WTC11 (cell line): ENCODE results near the gene SYDE2. TPM values are rescaled to one million over a fixed set of nuclear protein-coding genes. Genes with fewer than 3 reads are reported as not detected.
A peak's percentile ranks its signal among the peaks of the same experiment; 100 is the strongest.
"Not testable (repeated sequence)": the region's sequence is repeated elsewhere in the genome, so short reads cannot be mapped to it uniquely, and the experiment has no call there.

Source experiments
- ATAC-seq: fragments of 200-7000 bp; cut with Tn5 transposase; 2 replicates; pipeline ENCODE4 v1.10.0; 2021; ENCODE audit warnings: mild to moderate bottlenecking, moderate library complexity
- CTCF ChIA-PET: fragments of 300-600 bp; sonication (Branson Sonifier 250); formaldehyde crosslinking; loops from one replicate; lab custom pipeline; 2021; ENCODE audit warnings: antibody characterized with exemption; lab: Charles Lee
- POLR2A ChIA-PET: fragments of 350-600 bp; sonication (Branson Sonifier 250); formaldehyde crosslinking; loops from one replicate; lab custom pipeline; 2021; ENCODE audit warnings: antibody characterized with exemption; lab: Charles Lee
- DNase-seq: peaks from one replicate; pipeline ENCODE4 v3.0.0; 2021; ENCODE audit warnings: low spot score
- H3K27ac Mint-ChIP-seq: 2 replicates; pipeline ENCODE4 v1.8.0; 2021; ENCODE audit warnings: mixed read lengths
- H3K27me3 Mint-ChIP-seq: 2 replicates; pipeline ENCODE4 v1.8.0; 2021; ENCODE audit warnings: low read depth, mild to moderate bottlenecking, moderate library complexity, mixed read lengths
- H3K36me3 Mint-ChIP-seq: 2 replicates; pipeline ENCODE4 v1.8.0; 2021; ENCODE audit warnings: mixed read lengths
- H3K4me1 Mint-ChIP-seq: 2 replicates; pipeline ENCODE4 v1.8.0; 2022; ENCODE audit warnings: mixed read lengths
- H3K4me3 Mint-ChIP-seq: 2 replicates; pipeline ENCODE4 v1.8.0; 2021; ENCODE audit warnings: mild to moderate bottlenecking, moderate library complexity, mixed read lengths
- H3K9me3 Mint-ChIP-seq: 2 replicates; pipeline ENCODE4 v1.8.0; 2021; ENCODE audit warnings: mixed read lengths
- ESRRA ChIP-seq: sonication (generic); formaldehyde crosslinking; IDR thresholded peaks from 2 replicates; pipeline ENCODE4 v1.8.1; 2022; ENCODE audit warnings: mild to moderate bottlenecking, missing genetic modification reagents, borderline replicate concordance
- GABPB1 ChIP-seq: sonication (generic); formaldehyde crosslinking; IDR thresholded peaks from 2 replicates; pipeline ENCODE4 v1.8.1; 2023; ENCODE audit warnings: mild to moderate bottlenecking, missing genetic modification reagents
- NFYB ChIP-seq: sonication (generic); formaldehyde crosslinking; conservative IDR thresholded peaks from 2 replicates; pipeline ENCODE4 v1.8.0; 2022; ENCODE audit warnings: low read depth, missing genetic modification reagents
- SOX15 ChIP-seq: fragments of 250-450 bp; sonication (Bioruptor Pico); IDR thresholded peaks from 2 replicates; pipeline ENCODE4 v1.9.0; 2021; ENCODE audit warnings: mild to moderate bottlenecking
- ZNF219 ChIP-seq: sonication (generic); formaldehyde crosslinking; IDR thresholded peaks from 2 replicates; pipeline ENCODE4 v1.8.0; 2023; ENCODE audit warnings: missing genetic modification reagents, mild to moderate bottlenecking, borderline replicate concordance
- total RNA-seq: library from RNA; stranded (reverse); gene quantifications from 3 replicates; pipeline ENCODE4 v1.2.3, GENCODE V29; 2021
- TF ChIP-seq, protein P1 (sequence below): sonication (generic); formaldehyde crosslinking; IDR thresholded peaks from 2 replicates; pipeline ENCODE4 v1.8.1; 2023; ENCODE audit warnings: mild to moderate bottlenecking, missing genetic modification reagents, borderline replicate concordance
- TF ChIP-seq, protein P2 (sequence below): sonication (generic); formaldehyde crosslinking; IDR thresholded peaks from 2 replicates; pipeline ENCODE4 v1.8.0; 2022; ENCODE audit warnings: mild to moderate bottlenecking, missing genetic modification reagents
- TF ChIP-seq, protein P3 (sequence below): sonication (generic); formaldehyde crosslinking; IDR thresholded peaks from 2 replicates; pipeline ENCODE4 v1.8.0; 2023; ENCODE audit warnings: mild to moderate bottlenecking, missing genetic modification reagents
- TF ChIP-seq, protein P4 (sequence below): sonication (generic); formaldehyde crosslinking; IDR thresholded peaks from 2 replicates; pipeline ENCODE4 v1.8.1; 2023; ENCODE audit warnings: mild to moderate bottlenecking, missing genetic modification reagents, moderate library complexity

The SYDE2 gene
- total RNA-seq, 1 experiment from 2014 or later: 13.8 TPM

DNA sequence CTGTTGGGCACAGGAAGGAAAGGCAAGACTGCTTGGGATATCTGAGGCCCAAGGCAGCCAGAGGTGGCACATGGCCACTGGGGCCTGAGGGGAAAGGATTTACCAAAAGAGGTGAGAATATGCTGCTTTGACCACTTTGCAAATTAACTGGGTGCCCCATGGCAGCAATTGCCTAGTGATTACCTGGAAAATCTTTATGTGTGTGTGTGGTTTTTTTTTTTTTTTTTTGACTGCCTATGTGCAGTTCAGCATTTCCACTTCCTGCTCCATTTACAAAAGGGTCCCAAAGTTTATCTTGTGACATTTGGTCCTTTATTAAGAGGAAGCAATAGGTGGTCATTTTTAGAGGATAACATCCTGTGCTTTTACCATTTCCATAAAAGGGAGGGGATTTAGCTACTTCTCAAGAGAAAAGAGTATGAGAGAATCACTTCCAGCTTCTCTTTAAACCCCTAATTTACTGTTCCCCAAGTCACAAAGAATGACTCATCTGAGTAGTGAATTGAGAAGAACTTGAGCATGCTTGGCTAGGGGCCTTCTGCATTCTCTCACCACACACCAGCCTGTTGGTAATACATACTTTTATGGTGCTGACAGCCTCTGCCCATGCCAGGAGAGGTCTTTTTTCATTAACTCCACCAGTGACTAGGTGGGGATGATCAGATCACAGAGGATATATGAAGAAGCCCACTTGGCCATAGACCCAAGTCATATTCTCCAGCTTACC lies 52.1 kb downstream of the SYDE2 start (continued):
- TF ChIP-seq, protein P1, sequence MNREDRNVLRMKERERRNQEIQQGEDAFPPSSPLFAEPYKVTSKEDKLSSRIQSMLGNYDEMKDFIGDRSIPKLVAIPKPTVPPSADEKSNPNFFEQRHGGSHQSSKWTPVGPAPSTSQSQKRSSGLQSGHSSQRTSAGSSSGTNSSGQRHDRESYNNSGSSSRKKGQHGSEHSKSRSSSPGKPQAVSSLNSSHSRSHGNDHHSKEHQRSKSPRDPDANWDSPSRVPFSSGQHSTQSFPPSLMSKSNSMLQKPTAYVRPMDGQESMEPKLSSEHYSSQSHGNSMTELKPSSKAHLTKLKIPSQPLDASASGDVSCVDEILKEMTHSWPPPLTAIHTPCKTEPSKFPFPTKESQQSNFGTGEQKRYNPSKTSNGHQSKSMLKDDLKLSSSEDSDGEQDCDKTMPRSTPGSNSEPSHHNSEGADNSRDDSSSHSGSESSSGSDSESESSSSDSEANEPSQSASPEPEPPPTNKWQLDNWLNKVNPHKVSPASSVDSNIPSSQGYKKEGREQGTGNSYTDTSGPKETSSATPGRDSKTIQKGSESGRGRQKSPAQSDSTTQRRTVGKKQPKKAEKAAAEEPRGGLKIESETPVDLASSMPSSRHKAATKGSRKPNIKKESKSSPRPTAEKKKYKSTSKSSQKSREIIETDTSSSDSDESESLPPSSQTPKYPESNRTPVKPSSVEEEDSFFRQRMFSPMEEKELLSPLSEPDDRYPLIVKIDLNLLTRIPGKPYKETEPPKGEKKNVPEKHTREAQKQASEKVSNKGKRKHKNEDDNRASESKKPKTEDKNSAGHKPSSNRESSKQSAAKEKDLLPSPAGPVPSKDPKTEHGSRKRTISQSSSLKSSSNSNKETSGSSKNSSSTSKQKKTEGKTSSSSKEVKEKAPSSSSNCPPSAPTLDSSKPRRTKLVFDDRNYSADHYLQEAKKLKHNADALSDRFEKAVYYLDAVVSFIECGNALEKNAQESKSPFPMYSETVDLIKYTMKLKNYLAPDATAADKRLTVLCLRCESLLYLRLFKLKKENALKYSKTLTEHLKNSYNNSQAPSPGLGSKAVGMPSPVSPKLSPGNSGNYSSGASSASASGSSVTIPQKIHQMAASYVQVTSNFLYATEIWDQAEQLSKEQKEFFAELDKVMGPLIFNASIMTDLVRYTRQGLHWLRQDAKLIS (CRISPR knock-in tag): no peak

DNA sequence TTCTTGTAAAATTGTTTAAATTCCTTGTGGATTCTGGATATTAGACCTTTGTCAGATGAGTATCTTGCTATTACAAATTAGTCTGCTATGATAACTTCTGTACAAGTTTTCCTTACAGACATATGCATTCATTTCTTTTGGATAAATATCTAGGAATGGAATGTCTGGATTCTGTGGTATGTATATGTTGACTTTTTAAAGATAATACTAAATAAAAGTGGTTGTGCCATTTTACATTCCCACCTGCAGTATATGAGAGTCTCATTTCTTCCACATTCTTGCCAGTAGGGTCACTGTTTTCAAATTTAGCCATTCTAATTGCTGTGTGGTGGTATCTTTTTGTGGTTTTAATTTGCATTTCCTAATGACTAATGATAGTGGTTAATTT lies 53.9 kb downstream of the SYDE2 start:
- CTCF ChIA-PET: interaction anchor here (1.7 kb wide), 1 partner anchor 113 kb away, joined by 4 read pairs; the partner anchor contains the start of gene C1orf52
- TF ChIP-seq NFYB (CRISPR knock-in tag) (no peak), SOX15 (CRISPR knock-in tag) (no peak), ZNF219 (no peak), ESRRA (CRISPR knock-in tag) (no peak), GABPB1 (no peak)
- TF ChIP-seq, protein P2, sequence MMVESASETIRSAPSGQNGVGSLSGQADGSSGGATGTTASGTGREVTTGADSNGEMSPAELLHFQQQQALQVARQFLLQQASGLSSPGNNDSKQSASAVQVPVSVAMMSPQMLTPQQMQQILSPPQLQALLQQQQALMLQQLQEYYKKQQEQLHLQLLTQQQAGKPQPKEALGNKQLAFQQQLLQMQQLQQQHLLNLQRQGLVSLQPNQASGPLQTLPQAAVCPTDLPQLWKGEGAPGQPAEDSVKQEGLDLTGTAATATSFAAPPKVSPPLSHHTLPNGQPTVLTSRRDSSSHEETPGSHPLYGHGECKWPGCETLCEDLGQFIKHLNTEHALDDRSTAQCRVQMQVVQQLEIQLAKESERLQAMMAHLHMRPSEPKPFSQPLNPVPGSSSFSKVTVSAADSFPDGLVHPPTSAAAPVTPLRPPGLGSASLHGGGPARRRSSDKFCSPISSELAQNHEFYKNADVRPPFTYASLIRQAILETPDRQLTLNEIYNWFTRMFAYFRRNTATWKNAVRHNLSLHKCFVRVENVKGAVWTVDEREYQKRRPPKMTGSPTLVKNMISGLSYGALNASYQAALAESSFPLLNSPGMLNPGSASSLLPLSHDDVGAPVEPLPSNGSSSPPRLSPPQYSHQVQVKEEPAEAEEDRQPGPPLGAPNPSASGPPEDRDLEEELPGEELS (CRISPR knock-in tag): no peak
- TF ChIP-seq, protein P3, sequence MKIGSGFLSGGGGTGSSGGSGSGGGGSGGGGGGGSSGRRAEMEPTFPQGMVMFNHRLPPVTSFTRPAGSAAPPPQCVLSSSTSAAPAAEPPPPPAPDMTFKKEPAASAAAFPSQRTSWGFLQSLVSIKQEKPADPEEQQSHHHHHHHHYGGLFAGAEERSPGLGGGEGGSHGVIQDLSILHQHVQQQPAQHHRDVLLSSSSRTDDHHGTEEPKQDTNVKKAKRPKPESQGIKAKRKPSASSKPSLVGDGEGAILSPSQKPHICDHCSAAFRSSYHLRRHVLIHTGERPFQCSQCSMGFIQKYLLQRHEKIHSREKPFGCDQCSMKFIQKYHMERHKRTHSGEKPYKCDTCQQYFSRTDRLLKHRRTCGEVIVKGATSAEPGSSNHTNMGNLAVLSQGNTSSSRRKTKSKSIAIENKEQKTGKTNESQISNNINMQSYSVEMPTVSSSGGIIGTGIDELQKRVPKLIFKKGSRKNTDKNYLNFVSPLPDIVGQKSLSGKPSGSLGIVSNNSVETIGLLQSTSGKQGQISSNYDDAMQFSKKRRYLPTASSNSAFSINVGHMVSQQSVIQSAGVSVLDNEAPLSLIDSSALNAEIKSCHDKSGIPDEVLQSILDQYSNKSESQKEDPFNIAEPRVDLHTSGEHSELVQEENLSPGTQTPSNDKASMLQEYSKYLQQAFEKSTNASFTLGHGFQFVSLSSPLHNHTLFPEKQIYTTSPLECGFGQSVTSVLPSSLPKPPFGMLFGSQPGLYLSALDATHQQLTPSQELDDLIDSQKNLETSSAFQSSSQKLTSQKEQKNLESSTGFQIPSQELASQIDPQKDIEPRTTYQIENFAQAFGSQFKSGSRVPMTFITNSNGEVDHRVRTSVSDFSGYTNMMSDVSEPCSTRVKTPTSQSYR (CRISPR knock-in tag): no peak
- TF ChIP-seq, protein P4, sequence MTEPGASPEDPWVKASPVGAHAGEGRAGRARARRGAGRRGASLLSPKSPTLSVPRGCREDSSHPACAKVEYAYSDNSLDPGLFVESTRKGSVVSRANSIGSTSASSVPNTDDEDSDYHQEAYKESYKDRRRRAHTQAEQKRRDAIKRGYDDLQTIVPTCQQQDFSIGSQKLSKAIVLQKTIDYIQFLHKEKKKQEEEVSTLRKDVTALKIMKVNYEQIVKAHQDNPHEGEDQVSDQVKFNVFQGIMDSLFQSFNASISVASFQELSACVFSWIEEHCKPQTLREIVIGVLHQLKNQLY (CRISPR knock-in tag): no peak
- DNase-seq: no peak
- no peaks in the 10 kb centered on the region for H3K27me3 Mint-ChIP-seq
- POLR2A ChIA-PET: no interaction called here
- H3K9me3 Mint-ChIP-seq: no peaks in the 10 kb centered on the region
- peak; percentile 29 for ATAC-seq
- H3K36me3 Mint-ChIP-seq: no peaks in the 10 kb centered on the region
- H3K4me1 Mint-ChIP-seq: peaks cover 54% of the 10 kb centered on the region
- no peak overlapping the region for H3K4me3 Mint-ChIP-seq
- no peak overlapping the region for H3K27ac Mint-ChIP-seq

DNA sequence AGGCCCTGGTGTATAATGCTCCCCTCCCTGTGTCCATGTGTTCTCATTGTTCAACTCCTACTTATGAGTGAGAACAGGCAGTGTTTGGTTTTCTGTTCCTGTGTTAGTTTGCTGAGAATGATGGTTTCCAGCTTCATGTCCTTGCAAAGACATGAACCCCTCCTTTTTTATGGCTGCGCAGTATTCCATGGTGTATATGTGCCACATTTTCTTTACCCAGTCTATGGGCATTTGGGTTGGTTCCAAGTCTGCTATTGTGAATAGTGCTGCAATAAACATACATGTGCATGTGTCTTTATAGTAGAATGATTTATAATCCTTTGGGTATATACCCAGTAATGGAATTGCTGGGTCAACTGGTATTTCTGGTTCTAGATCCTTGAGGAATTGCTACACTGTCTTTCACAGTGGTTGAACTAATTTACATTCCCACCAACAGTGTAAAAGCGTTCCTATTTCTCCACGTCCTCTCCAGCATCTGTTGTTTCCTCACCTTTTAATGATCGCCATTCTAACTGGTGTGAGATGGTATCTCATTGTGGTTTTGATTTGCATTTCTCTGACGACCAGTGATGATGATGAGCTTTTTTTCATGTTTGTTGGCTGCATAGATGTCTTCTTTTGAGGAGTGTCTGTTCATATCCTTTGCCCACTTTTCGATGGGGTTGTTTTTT lies 54.4 kb downstream of the SYDE2 start:
- H3K9me3 Mint-ChIP-seq, DNase-seq, ATAC-seq, POLR2A ChIA-PET, H3K27me3 Mint-ChIP-seq, H3K36me3 Mint-ChIP-seq, H3K4me3 Mint-ChIP-seq: not testable (repeated sequence)
- Mint-ChIP-seq H3K27ac (0 out of 2 replicates have a peak overlapping the region, but pooled peaks have one; percentile 55), H3K4me1 (peaks cover 54% of the 10 kb centered on the region)
- CTCF ChIA-PET: interaction anchor here (1.7 kb wide), 1 partner anchor 113 kb away, joined by 4 read pairs; the partner anchor contains the start of gene C1orf52
